22Rv1 (cell line): ENCODE data around the gene EXOC1.
"Not testable (repeated sequence)": the region's sequence is repeated elsewhere in the genome, so short reads cannot be mapped to it uniquely, and the experiment has no call there.

Experiments used
- CTCF ChIP-seq: fragments of 450-650 bp; IDR thresholded peaks from 2 replicates; pipeline ENCODE4 v1.5.1; 2017; ENCODE audit warnings: mild to moderate bottlenecking
- ZFX ChIP-seq: fragments of 450-650 bp; IDR thresholded peaks from 2 replicates; pipeline ENCODE4 v1.6.1; 2017; ENCODE audit warnings: antibody characterized with exemption, borderline replicate concordance

GRCh38 chr4:55935907-55936306 lies 82.5 kb downstream of the EXOC1 start:
- not testable (repeated sequence) for TF ChIP-seq CTCF, ZFX
